ENCODE measurements around the gene LXN.
A peak's percentile ranks its signal among the peaks of the same experiment; 100 is the strongest.
"Not testable (repeated sequence)": the region's sequence is repeated elsewhere in the genome, so short reads cannot be mapped to it uniquely, and the experiment has no call there.

The LXN gene

DNA sequence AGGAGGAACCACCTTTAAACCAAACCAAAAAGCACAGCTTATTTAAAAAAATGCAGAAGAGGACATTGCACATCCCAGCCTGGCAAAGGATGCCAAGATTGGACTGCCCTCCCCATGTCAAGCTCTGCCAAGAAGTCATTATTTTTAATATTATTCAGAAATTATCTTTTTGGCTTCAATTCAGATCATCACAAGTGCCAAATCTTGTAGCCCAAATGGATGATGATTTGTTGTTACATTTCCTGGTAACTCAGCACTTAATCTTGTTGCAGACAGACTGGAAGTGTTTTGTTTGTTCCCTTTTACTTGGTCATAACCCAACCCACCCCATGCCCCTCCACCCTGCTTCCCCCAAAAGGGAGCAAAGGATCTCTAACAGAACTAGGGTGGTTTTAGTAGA, 28.1 kb upstream of the LXN start:
- H3K36me3 Mint-ChIP-seq (ENCODE audit: insufficient read depth), result peaks cover 6% of the 10 kb centered on the region
- DNase-seq (ENCODE audit: low spot score in 2 of 2) (no peak), ATAC-seq (replicated peaks; ENCODE audit: extremely low read depth, poor library complexity, severe bottlenecking) (no peak)
- no peaks in the 10 kb centered on the region for H3K27me3 Mint-ChIP-seq
- no peak overlapping the region for H3K27ac Mint-ChIP-seq (ENCODE audit: low read depth)
- H3K9me3 Mint-ChIP-seq, result no peaks in the 10 kb centered on the region
- H3K4me1 Mint-ChIP-seq, result peaks cover 18% of the 10 kb centered on the region
- no peak overlapping the region for H3K4me3 Mint-ChIP-seq

DNA sequence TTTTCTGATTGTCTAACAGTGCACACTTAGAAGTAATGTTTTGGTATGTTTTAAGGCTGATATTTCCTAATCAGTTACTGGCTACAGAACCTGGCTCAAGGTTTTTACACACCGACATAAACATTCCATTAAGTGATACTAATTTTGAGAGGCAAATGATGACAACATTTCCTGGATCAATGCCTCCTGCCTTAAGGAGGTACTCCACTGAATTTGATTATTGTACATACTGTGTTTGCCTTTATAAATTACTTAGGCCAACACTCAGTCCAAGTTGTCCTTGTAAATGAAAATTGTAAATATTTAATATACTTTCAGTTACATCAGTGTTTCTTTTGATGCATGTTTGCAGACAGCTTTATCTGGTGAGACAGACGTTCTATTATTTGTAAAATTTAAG, 24.2 kb upstream of the LXN start:
- Mint-ChIP-seq H3K27me3 (no peaks in the 10 kb centered on the region), H3K9me3 (no peaks in the 10 kb centered on the region), H3K36me3 (ENCODE audit: insufficient read depth) (peaks cover 12% of the 10 kb centered on the region), H3K27ac (ENCODE audit: low read depth) (no peak overlapping the region), H3K4me1 (no peaks in the 10 kb centered on the region), H3K4me3 (no peak overlapping the region)
- ATAC-seq (replicated peaks; ENCODE audit: extremely low read depth, poor library complexity, severe bottlenecking) (no peak), DNase-seq (ENCODE audit: low spot score in 2 of 2) (no peak)

- H3K36me3 Mint-ChIP-seq (ENCODE audit: insufficient read depth), result peaks cover 20% of the 10 kb centered on the region
- H3K4me3 Mint-ChIP-seq; DNase-seq (ENCODE audit: low spot score in 2 of 2); H3K27me3 Mint-ChIP-seq; H3K27ac Mint-ChIP-seq (ENCODE audit: low read depth); H3K9me3 Mint-ChIP-seq; ATAC-seq (replicated peaks; ENCODE audit: extremely low read depth, poor library complexity, severe bottlenecking); H3K4me1 Mint-ChIP-seq: not testable (repeated sequence)
These were observed 21.5 kb upstream of the LXN start for GRCh38 chr3:158693866-158694456.

DNA sequence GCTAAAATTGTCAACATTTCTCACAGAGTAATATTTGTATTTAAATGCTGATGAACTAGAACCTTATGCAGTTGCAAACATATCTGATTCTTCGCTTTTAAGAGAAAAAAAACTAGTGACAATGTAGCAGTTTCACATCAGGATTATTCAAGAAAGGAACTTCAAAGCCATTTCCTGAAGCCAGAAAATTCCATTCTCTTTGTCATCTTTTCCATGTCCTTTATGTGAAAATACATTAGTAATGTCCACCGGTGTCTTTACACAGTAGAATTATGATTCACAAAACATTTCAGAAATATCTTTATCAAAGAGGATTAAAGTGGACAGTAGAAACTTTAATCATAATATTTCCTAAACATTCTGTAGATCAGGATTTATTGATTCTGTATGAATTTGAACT, 12.7 kb upstream of the LXN start:
- ATAC-seq (replicated peaks; ENCODE audit: extremely low read depth, poor library complexity, severe bottlenecking) (no peak), DNase-seq (ENCODE audit: low spot score in 2 of 2) (no peak)
- H3K4me3 Mint-ChIP-seq, result no peak overlapping the region
- H3K9me3 Mint-ChIP-seq, result no peaks in the 10 kb centered on the region
- H3K36me3 Mint-ChIP-seq (ENCODE audit: insufficient read depth), result peaks cover 20% of the 10 kb centered on the region
- H3K27ac Mint-ChIP-seq (ENCODE audit: low read depth), result no peak overlapping the region
- H3K27me3 Mint-ChIP-seq, result no peaks in the 10 kb centered on the region
- H3K4me1 Mint-ChIP-seq, result no peaks in the 10 kb centered on the region

- H3K9me3 Mint-ChIP-seq, result no peaks in the 10 kb centered on the region
- H3K27ac Mint-ChIP-seq (ENCODE audit: low read depth), result no peak overlapping the region
- DNase-seq (ENCODE audit: low spot score in 2 of 2), result no peak
- H3K36me3 Mint-ChIP-seq (ENCODE audit: insufficient read depth), result peaks cover 18% of the 10 kb centered on the region
- H3K27me3 Mint-ChIP-seq, result no peaks in the 10 kb centered on the region
- H3K4me3 Mint-ChIP-seq, result no peak overlapping the region
- H3K4me1 Mint-ChIP-seq, result no peaks in the 10 kb centered on the region
- no peak for ATAC-seq (replicated peaks; ENCODE audit: extremely low read depth, poor library complexity, severe bottlenecking)
These were observed 10.9 kb upstream of the LXN start for GRCh38 chr3:158683230-158683962.

GRCh38 chr3:158680861-158681260, 8.4 kb upstream of the LXN start:
- no peak for DNase-seq (ENCODE audit: low spot score in 2 of 2)
- Mint-ChIP-seq H3K4me1 (no peaks in the 10 kb centered on the region), H3K27me3 (no peaks in the 10 kb centered on the region), H3K27ac (ENCODE audit: low read depth) (no peak overlapping the region), H3K4me3 (no peak overlapping the region), H3K36me3 (ENCODE audit: insufficient read depth) (peaks cover 22% of the 10 kb centered on the region), H3K9me3 (no peaks in the 10 kb centered on the region)
- ATAC-seq (replicated peaks; ENCODE audit: extremely low read depth, poor library complexity, severe bottlenecking), result no peak

DNA sequence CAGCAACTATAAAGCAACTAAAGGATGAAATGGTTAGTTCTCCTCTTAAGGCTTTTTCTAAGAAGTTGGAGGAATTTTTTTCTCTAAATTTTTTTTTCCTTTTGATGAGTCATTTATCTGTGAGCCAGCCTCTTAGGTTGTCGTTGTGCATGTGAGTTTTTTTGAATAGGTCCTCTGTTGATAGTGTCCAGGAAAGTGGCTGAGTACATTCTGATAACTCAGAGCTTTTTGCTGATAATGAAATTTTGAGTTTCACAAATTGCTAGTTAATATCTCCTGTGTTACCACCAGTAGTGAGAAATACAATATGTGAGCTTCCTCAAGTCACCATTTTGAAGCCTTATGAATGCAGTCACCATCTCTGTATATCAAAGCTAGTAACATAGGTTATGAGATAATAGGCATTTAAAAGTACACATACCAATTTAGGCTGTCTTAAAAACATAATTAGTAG, 7.1 kb upstream of the LXN start:
- no peak overlapping the region for H3K4me3 Mint-ChIP-seq
- DNase-seq (ENCODE audit: low spot score in 2 of 2), result no peak
- H3K27me3 Mint-ChIP-seq, result no peaks in the 10 kb centered on the region
- H3K9me3 Mint-ChIP-seq, result no peaks in the 10 kb centered on the region
- ATAC-seq (replicated peaks; ENCODE audit: extremely low read depth, poor library complexity, severe bottlenecking), result no peak
- H3K4me1 Mint-ChIP-seq, result no peaks in the 10 kb centered on the region
- peaks cover 20% of the 10 kb centered on the region for H3K36me3 Mint-ChIP-seq (ENCODE audit: insufficient read depth)
- no peak overlapping the region for H3K27ac Mint-ChIP-seq (ENCODE audit: low read depth)

- ATAC-seq (replicated peaks; ENCODE audit: extremely low read depth, poor library complexity, severe bottlenecking), result no peak
- H3K27me3 Mint-ChIP-seq, result no peaks in the 10 kb centered on the region
- H3K9me3 Mint-ChIP-seq, result no peaks in the 10 kb centered on the region
- no peak overlapping the region for H3K27ac Mint-ChIP-seq (ENCODE audit: low read depth)
- H3K4me3 Mint-ChIP-seq, result no peak overlapping the region
- peaks cover 18% of the 10 kb centered on the region for H3K36me3 Mint-ChIP-seq (ENCODE audit: insufficient read depth)
- DNase-seq (ENCODE audit: low spot score in 2 of 2), result no peak
- H3K4me1 Mint-ChIP-seq, result no peaks in the 10 kb centered on the region
These were observed 6.2 kb upstream of the LXN start for GRCh38 chr3:158678687-158679086.

GRCh38 chr3:158671821-158672214, 630 bp downstream of the LXN start:
- peaks cover 30% of the 10 kb centered on the region for H3K4me1 Mint-ChIP-seq
- H3K4me3 Mint-ChIP-seq, result peak overlapping the region; percentile 87
- no peaks in the 10 kb centered on the region for H3K27me3 Mint-ChIP-seq
- ATAC-seq (replicated peaks; ENCODE audit: extremely low read depth, poor library complexity, severe bottlenecking) (peak; percentile 4), DNase-seq (ENCODE audit: low spot score in 2 of 2) (no peak)
- H3K9me3 Mint-ChIP-seq, result no peaks in the 10 kb centered on the region
- peaks cover 18% of the 10 kb centered on the region for H3K36me3 Mint-ChIP-seq (ENCODE audit: insufficient read depth)
- H3K27ac Mint-ChIP-seq (ENCODE audit: low read depth), result peak overlapping the region; percentile 90

DNA sequence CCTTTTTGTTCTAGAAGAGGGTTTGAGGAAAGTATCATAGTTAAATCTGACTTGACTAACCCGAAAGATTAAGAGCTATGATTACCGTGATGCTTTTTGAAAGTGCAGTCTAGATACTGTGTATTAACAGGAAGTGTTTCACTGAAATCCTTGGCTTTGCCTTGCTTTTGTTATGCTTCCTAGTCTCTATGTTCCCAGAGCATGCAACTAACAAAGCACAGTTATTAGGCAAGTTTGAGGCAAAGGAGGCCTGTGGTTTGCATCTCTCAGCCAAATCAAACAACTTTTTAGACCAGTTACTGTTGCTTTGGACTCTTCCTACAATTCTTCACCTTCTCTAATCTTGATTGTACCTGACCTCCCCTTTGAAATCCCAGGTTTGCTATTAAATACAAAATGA, 3.9 kb downstream of the LXN start:
- Mint-ChIP-seq H3K9me3 (no peaks in the 10 kb centered on the region), H3K36me3 (ENCODE audit: insufficient read depth) (peaks cover 30% of the 10 kb centered on the region), H3K27me3 (no peaks in the 10 kb centered on the region), H3K27ac (ENCODE audit: low read depth) (peak overlapping the region; percentile 75), H3K4me3 (no peak overlapping the region), H3K4me1 (peaks cover 30% of the 10 kb centered on the region)
- ATAC-seq (replicated peaks; ENCODE audit: extremely low read depth, poor library complexity, severe bottlenecking), result no peak
- no peak for DNase-seq (ENCODE audit: low spot score in 2 of 2)

DNA sequence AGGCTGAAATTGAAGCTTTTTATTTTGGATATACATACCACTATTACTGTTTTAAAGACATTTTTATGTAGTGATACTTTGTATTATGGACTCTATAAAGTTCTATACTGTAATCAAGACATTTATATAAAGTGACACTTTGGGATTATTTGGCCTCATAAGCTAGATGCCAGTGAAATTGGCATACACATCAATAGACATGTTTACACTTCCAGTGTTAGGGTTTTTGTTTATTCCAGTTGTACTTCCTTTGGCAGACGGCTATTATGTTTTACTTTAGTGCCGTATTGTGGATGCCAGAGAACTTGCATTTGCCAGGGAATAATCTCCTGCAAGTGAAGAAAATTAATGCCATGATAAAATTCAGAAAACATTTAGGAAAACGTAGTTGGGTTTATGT, 6.0 kb downstream of the LXN start:
- Mint-ChIP-seq H3K4me1 (peaks cover 14% of the 10 kb centered on the region), H3K4me3 (no peak overlapping the region), H3K9me3 (no peaks in the 10 kb centered on the region), H3K27ac (ENCODE audit: low read depth) (no peak overlapping the region), H3K27me3 (no peaks in the 10 kb centered on the region), H3K36me3 (ENCODE audit: insufficient read depth) (peaks cover 37% of the 10 kb centered on the region)
- no peak for DNase-seq (ENCODE audit: low spot score in 2 of 2)
- no peak for ATAC-seq (replicated peaks; ENCODE audit: extremely low read depth, poor library complexity, severe bottlenecking)

- ATAC-seq (replicated peaks; ENCODE audit: extremely low read depth, poor library complexity, severe bottlenecking), result no peak
- H3K27ac Mint-ChIP-seq (ENCODE audit: low read depth), result no peak overlapping the region
- H3K9me3 Mint-ChIP-seq, result no peaks in the 10 kb centered on the region
- H3K4me1 Mint-ChIP-seq, result no peaks in the 10 kb centered on the region
- H3K36me3 Mint-ChIP-seq (ENCODE audit: insufficient read depth), result peaks cover 37% of the 10 kb centered on the region
- no peak overlapping the region for H3K4me3 Mint-ChIP-seq
- H3K27me3 Mint-ChIP-seq, result no peaks in the 10 kb centered on the region
- no peak for DNase-seq (ENCODE audit: low spot score in 2 of 2)
These were observed 8.6 kb downstream of the LXN start for GRCh38 chr3:158663832-158664231.

DNA sequence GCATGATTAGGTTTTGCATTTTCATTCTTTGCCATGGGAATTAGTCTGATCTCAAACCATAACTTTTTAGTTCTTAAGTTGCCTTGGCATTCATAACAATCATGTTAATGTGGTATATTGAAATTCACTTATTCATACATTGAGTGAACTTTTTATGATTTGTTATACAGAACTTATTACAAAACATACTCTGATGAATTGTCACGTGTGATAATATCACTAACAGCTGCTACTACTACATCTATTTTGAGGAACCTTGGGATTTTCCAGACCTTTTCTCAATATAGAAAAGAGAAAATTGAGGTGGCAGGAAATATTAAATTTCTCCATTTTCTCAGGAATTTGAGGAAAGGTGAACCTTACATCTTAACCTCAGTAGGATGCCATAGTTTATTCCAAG, 9.2 kb downstream of the LXN start:
- DNase-seq (ENCODE audit: low spot score in 2 of 2) (no peak), ATAC-seq (replicated peaks; ENCODE audit: extremely low read depth, poor library complexity, severe bottlenecking) (no peak)
- no peaks in the 10 kb centered on the region for H3K9me3 Mint-ChIP-seq
- H3K27me3 Mint-ChIP-seq, result no peaks in the 10 kb centered on the region
- no peak overlapping the region for H3K4me3 Mint-ChIP-seq
- H3K36me3 Mint-ChIP-seq (ENCODE audit: insufficient read depth), result peaks cover 34% of the 10 kb centered on the region
- H3K4me1 Mint-ChIP-seq, result no peaks in the 10 kb centered on the region
- no peak overlapping the region for H3K27ac Mint-ChIP-seq (ENCODE audit: low read depth)

All from central memory CD8-positive, alpha-beta T cell (primary cell).